HG03432 (cell line): ENCODE results near the gene GM2A.
"Not testable (repeated sequence)": the region's sequence is repeated elsewhere in the genome, so short reads cannot be mapped to it uniquely, and the experiment has no call there.

Experiments used
- ATAC-seq: cut with Tn5 transposase; IDR thresholded peaks from one replicate; pipeline ENCODE4 v1.9.1; 2021; ENCODE audit warnings: mild to moderate bottlenecking, moderate library complexity; ENCODE audit not compliant: unreplicated experiment

GM2A gene

GRCh38 chr5:151251001-151251551 is 1.9 kb upstream of the GM2A start:
- ATAC-seq: no peak

GRCh38 chr5:151251621-151252020 is 1.4 kb upstream of the GM2A start:
- no peak for ATAC-seq

GRCh38 chr5:151253605-151253950 is 593 bp downstream of the GM2A start:
- ATAC-seq: no peak

DNA sequence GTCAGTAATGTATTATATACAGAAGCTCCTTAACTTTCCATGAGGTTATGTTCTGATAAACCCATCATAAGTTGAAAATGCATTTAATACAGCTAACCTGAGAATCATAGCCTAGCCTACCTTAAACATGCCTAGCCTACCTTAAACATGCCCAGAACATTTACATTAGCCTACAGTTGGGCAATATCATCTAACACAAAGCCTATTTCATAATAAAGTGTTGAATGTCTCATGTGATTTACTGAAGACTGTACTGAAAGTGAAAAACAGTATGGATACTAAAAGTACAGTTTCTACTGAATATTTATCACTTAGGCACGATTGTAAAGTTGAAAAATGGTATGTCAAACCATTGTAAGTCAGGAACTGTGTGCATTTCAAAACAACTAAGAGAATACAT is 1.6 kb downstream of the GM2A start:
- no peak for ATAC-seq

DNA sequence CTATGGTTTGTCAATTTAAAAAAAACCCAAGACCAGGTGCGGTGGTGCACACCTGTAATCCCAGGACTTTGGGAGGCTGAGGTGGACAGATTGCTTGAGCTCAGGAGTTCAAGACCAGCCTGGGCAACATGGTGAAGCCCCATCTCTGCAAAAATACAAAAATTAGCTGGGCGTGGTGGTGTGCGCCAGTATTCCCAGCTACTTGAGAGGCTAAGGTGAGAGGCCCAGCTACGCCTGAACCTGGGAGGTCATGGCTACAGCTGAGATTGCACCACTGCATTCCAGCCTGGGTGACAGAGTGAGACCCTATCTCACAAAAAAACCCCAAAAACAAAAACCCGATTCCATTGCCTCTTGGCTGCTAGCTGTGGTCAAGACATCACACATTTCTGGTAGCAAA is 2.0 kb downstream of the GM2A start:
- ATAC-seq: not testable (repeated sequence)

DNA sequence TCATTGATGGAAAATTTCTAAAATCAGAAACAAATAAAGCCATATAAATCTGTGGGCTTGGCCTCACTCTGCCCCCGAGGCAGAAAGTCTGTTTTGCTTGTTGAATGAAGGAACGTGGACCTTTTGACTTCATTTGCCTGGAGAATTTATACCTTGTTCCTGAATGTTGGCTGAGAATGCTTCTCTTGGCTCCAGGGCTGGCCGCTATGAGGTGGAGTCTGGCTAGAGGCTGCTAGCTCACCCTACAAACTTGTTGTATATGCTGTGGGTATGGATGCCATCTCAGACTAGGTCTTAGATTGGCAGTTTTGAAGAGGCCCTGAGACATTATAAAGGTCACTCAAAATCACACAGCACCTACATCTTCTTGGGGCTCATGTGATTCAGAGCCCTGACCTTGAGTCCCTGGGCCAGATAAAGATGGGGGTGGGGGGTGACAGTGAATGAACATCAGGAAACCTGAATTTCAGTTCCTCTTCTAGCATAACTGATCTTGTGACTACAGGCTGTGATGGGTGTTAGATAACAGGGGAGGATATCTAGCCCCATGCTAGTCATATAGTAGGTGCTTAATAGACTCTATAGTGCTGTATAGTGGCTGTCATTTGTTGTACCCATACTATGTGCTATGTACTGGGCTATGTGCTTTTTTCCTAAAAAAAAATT is 2.8 kb downstream of the GM2A start:
- ATAC-seq: peak; percentile 45

GRCh38 chr5:151257731-151258181 is 4.8 kb downstream of the GM2A start:
- peak; percentile 34 for ATAC-seq

DNA sequence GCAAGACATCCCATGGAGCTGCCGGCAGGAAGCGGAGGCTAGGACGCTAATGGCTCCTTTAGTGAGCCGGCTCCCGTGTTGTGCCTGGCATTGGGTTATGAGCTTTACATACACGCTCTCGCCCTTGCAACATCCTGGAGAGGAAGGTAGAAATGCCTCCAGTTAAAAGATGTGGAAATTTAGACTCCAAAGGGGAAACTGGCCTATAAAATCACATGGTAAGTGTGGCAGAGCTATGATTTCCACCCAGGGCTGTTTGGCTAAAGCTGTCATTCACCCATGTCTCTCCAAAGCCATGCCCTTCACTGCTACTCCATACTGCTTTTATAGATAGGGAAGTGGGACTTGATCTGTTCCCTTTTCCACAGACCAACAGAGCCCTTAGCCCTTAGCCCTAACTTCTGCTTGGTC is 5.2 kb downstream of the GM2A start:
- ATAC-seq: no peak

DNA sequence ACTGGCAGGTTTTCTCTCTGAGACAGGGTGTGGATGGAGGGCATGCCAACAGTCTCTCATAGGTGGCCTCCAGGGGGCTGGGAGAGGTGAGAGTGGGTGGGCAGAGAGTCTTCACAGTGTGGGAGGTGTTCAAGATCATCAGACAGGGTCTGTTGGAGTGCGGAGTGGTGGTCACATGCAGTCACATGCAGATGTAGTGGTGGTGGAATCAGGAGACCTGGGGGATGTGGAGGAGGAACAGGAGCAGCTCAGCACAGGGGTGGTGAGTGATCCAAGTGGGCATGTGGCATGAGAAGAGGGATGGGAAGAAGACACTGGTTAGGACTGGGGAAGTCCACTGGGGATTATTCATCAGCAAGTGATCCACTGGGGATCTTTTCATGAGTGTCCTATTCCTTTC is 5.8 kb downstream of the GM2A start:
- ATAC-seq: no peak

- no peak for ATAC-seq
Observed at GRCh38 chr5:151259931-151260330, 6.9 kb downstream of the GM2A start.

- ATAC-seq: no peak
Observed at GRCh38 chr5:151262532-151262931, 9.5 kb downstream of the GM2A start.

DNA sequence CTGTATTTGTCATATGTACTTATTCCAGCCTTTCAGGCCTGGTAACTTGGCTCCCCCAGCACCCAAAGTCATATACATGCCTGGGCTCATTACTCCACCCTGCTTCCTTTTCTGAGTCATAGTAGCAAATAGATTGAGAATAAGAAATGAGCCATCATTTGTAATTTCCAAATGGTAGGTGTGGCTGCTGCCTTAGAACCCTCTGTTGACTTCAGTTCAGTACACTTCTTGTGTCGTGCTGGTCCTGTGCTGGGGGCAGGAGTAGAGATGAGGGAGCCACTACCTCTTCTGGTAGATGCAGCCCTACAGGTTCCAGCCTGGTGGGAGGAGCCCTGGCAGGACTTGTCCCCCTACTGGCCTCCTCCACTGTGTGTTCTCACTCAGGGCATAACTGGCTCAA is 11.1 kb downstream of the GM2A start:
- peak; percentile 61 for ATAC-seq

GRCh38 chr5:151267491-151268260 is 14.7 kb downstream of the GM2A start:
- ATAC-seq: no peak

DNA sequence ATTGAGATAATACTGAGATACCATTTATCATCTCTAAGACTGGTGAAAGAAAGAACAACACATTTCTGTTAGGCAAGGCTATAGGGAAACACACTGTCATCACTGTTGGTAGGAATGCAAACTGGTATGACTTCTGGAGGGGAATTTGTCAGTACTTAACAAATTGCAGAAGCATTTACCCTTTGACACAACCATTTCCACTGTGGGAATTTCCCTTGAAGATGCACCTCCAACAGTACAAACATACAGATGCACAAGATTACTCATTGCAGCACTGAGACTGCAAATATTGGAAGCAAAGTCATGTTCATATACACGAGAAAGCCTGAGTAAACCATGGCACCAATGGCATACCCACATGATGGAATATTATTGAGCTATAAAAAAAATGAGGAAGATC is 17.6 kb downstream of the GM2A start:
- peak; percentile 94 for ATAC-seq

DNA sequence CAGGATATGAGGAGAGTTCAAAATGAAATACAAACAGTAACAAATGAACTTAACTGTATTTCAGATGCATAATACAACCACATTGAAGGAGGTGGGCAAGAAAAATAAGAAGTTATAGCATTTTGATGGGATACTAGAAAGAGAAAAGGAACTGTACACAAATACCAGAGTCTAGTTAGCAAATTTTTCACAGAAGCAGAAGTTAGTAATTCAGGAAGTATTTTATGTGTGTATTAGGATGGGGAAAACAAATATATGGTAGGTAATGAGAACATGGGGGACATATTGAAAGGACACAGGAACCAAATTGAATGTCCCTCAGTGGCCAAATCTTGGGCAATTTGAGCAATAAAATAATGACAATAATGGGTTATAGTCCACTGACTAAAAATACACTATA is 18.4 kb downstream of the GM2A start:
- ATAC-seq: no peak

DNA sequence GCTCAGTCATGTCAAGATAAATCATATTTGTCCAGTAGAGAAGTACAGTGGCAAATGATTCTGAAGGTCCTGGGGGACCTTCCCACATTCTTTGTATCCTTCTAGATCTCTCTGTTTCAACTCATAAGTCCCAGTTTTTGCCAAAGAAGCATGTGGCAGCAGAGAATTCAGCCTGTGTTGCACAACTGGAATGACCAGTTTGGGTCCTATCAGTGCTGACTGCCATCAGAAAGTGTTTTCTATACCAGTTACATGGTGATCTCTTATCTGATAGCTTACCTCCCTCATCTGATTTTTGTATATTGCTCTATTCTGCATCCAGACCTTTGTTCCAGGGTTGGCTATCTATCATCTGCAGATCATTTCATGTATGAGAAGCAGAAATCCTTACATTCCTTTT is 21.7 kb downstream of the GM2A start:
- ATAC-seq: no peak

GRCh38 chr5:151275803-151276202 is 22.8 kb downstream of the GM2A start:
- ATAC-seq: no peak

DNA sequence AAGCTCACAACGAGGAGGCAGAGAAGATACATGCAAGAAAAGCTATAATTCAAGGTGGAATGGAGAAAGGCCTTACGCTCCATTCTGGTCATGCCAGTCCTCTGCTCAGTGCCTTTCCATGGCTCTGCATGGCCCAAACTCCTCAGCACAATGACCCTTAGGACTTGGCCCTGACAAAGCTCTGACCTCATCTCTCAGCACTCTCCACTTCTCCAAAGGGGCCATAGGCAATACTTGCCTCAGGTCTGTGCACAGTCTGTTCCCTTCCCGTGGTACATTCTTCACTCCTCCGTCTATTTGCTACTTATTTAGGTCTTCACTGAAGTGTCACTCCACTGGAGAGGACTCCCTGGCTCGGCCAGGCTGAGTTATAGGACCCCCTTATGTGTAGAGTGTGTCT is 25.9 kb downstream of the GM2A start:
- ATAC-seq: no peak

DNA sequence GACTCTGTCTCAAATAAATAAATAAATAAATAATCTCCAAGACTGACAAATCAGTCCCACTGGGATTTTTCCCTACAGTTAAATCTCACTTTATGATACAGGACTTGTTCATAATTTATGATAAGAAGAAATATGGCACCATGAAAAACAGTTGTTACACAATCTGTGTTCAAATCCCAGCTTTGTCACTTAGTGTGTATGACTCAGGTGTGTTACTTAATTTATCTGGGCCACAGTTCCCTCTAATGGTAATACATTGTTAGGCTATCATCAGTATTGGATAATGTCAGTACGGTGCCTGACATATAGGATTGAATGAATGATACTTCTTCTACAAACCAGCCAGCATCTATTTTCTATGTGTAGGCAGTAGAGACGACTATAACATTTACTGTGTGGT is 27.5 kb downstream of the GM2A start:
- no peak for ATAC-seq

GRCh38 chr5:151281001-151281639 is 28.1 kb downstream of the GM2A start:
- ATAC-seq: no peak

DNA sequence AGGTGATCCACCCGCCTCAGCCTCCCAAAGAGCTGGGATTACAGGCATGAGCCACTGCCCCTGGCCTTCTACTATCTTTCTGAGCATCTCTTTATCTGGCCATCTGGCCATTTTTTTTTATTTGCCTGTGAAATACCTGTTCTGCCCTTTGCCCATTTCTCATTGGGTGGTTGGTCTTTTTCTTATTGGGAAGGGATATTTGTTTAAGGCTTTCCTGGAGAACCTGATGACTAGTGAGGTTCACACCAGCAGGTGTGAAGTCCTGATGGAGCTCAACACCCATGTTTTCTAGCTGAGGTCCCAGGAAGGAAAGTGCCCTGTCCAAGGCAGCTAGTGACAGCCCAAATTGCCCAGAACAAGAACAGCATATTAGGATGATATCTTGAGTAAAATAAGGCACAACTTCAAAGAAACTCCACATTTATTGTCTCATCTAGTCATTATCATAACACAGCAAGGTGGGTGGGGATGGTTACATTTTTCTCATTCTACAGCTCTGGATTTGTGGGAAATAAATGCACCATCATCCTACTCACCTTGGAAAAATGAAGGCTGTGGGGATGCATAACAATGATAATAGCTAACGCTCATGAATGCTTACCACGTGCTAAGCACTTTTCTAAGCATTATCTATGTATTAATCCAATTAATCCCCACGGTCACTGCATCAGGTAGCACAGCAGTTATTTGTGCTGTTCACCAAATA is 30.3 kb downstream of the GM2A start:
- no peak for ATAC-seq
